Upper lobe of left lung (tissue), 6 donors: ENCODE measurements around the gene LTBP2. TPM values are rescaled to one million over a fixed set of nuclear protein-coding genes. Genes with fewer than 3 reads are reported as not detected.

Experiments
- ATAC-seq, 2 donors: fragments of 200-7000 bp; cut with Tn5 transposase; one replicate each; pipeline ENCODE4 v1.9.1; 2022; ENCODE audit warnings: mild to moderate bottlenecking in 2 of 2, moderate library complexity in 2 of 2; ENCODE audit not compliant: low FRiP score in 2 of 2
- DNase-seq, 2 donors: peaks; one replicate each; pipeline ENCODE4 v3.0.0-alpha.2; 2019 to 2020
- H3K27ac ChIP-seq, 4 donors: fragments of 200-600 bp; sonication (generic); one replicate each; pipeline ENCODE4 v1.5.1; 2016 to 2019
- H3K27me3 ChIP-seq, 4 donors: fragments of 200-600 bp; sonication (generic); one replicate each; pipeline ENCODE4 v1.5.1; 2017 to 2019
- H3K36me3 ChIP-seq, 4 donors: fragments of 200-600 bp; sonication (generic); one replicate each; pipeline ENCODE4 v1.5.1; 2016 to 2019
- H3K4me1 ChIP-seq, 4 donors: fragments of 200-600 bp; sonication (generic); one replicate each; pipeline ENCODE4 v1.5.1; 2018 to 2019
- H3K4me3 ChIP-seq, 4 donors: fragments of 200-600 bp; sonication (generic); one replicate each; pipeline ENCODE4 v1.5.1; 2017 to 2019; ENCODE audit warnings: mild to moderate bottlenecking in 2 of 4, moderate library complexity in 1 of 4
- H3K9me3 ChIP-seq, 4 donors: fragments of 200-600 bp; sonication (generic); one replicate each; pipeline ENCODE4 v1.5.1; 2018 to 2019
- EP300 ChIP-seq, 4 donors: sonication (generic); formaldehyde crosslinking; IDR thresholded peaks; one replicate each; pipeline ENCODE4 v1.5.1; 2017; ENCODE audit warnings: antibody characterized with exemption in 4 of 4, control low read depth in 2 of 4
- POLR2A ChIP-seq, 4 donors: fragments of 450-650 bp; IDR thresholded peaks; one replicate each; pipeline ENCODE4 v1.5.1; 2016 to 2017; ENCODE audit warnings: antibody characterized with exemption in 4 of 4, mild to moderate bottlenecking in 2 of 4
- POLR2AphosphoS5 ChIP-seq, 2 donors: sonication (generic); formaldehyde crosslinking; IDR thresholded peaks; one replicate each; pipeline ENCODE4 v1.5.1; 2017; ENCODE audit warnings: antibody characterized with exemption in 2 of 2
- WGBS, 2 donors: methylation state at CpG; one replicate each; pipeline ENCODE4 v1.1.5; 2017 to 2018; 5-methylcytosine and 5-hydroxymethylcytosine counted together
- total RNA-seq, 6 donors: library from RNA; depleted of rRNA in 4 of 6; stranded (reverse); fragments of >200 nt in 4 of 6; gene quantifications; one replicate each; pipeline versions ENCODE4 v1.1.0 to v1.2.1, GENCODE V29; 2016 to 2021
- TF ChIP-seq, protein P1 (sequence below), 6 experiments: fragments of 450-650 bp in 4 of 6; fragments of 200-600 bp in 2 of 6; sonication (generic) in 2 of 6; IDR thresholded peaks; one replicate each; pipeline ENCODE4 v1.5.1; 2016 to 2019; ENCODE audit warnings: antibody characterized with exemption in 6 of 6
- donor health status: DM: no; HTN: no; CAD: no; lungs with moderate emphysema.
- donor health status: DM: no; HTN: yes; CAD: no; lungs with severe emphysema.

Gene LTBP2
- total RNA-seq, 6 donors from 2014 or later, result 19.7 to 136 (median 77.6) TPM

DNA sequence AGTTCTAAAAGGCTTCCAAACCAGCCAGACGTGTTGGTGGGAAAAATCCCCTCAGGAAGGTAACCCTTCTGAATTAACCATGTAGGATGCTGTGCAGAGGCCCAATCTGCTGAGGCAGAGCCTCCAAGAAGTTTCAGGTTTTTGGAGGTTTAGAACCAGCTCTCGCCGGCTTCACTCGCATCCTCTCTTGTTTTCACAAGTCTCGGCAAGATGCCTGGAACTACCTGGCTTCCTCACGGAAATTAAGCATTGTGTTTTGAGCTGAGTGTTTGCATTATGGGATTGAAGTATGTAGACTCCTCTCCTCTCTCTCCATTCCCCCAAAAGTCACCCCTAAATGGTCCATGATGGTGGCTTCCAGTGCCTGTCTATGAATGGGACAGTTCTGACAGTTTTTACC, 20.6 kb downstream of the LTBP2 start:
- Histone ChIP-seq H3K4me3 (no peak overlapping the region), H3K27ac (peak overlapping the region in 3 of 4 donors; percentile 2 to 35 (median 10)), H3K4me1 (peaks cover 29 to 51% (median 47%) of the 10 kb centered on the region in 4 donors), H3K36me3 (no peaks in the 10 kb centered on the region), H3K27me3 (no peaks in the 10 kb centered on the region), H3K9me3 (no peaks in the 10 kb centered on the region)
- DNase-seq, result no peak
- TF ChIP-seq EP300 (IDR thresholded peaks at IDR 0.05) (no peak), POLR2AphosphoS5 (IDR thresholded peaks at IDR 0.05) (no peak), POLR2A (IDR thresholded peaks at IDR 0.05) (no peak)
- TF ChIP-seq, protein P1, sequence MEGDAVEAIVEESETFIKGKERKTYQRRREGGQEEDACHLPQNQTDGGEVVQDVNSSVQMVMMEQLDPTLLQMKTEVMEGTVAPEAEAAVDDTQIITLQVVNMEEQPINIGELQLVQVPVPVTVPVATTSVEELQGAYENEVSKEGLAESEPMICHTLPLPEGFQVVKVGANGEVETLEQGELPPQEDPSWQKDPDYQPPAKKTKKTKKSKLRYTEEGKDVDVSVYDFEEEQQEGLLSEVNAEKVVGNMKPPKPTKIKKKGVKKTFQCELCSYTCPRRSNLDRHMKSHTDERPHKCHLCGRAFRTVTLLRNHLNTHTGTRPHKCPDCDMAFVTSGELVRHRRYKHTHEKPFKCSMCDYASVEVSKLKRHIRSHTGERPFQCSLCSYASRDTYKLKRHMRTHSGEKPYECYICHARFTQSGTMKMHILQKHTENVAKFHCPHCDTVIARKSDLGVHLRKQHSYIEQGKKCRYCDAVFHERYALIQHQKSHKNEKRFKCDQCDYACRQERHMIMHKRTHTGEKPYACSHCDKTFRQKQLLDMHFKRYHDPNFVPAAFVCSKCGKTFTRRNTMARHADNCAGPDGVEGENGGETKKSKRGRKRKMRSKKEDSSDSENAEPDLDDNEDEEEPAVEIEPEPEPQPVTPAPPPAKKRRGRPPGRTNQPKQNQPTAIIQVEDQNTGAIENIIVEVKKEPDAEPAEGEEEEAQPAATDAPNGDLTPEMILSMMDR (IDR thresholded peaks at IDR 0.05), result no peak
- WGBS, 2 donors, result 44 to 70% methylated on average over 6 of the region's 6 CpGs
- ATAC-seq, result no peak

DNA sequence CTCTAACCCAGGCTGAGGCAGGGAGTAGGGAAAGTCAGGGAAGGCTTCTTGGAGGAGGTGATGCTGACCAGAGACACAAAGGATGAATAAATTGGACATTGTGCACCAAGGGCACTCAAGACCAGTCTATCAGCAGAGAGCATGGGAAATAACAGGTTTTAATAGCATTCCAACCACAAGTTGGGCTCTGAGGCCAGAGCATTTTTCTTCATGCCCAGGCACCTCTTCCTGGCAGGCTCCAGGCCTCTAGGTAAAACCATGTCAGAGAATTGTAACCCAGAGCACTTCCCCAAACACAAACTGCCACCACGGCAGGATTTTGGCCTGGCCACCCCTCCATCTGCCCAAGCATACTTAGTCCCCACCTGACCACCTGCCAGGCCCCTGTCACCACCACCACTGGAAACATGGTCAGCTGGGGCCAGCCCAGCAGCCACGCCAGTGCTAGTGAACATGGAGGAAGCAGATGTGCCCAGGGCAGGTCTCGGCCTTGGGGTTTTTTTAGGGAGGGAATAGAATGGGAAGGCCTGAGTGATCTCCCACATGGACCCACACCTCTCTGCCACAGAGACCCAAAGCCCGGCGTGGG, 22.7 kb downstream of the LTBP2 start:
- Histone ChIP-seq H3K27ac (no peak overlapping the region), H3K9me3 (no peaks in the 10 kb centered on the region), H3K4me3 (no peak overlapping the region), H3K36me3 (no peaks in the 10 kb centered on the region), H3K4me1 (peaks cover 14 to 39% (median 27%) of the 10 kb centered on the region in 4 donors), H3K27me3 (no peaks in the 10 kb centered on the region)
- no peak for DNase-seq
- TF ChIP-seq POLR2AphosphoS5 (IDR thresholded peaks at IDR 0.05) (no peak), POLR2A (IDR thresholded peaks at IDR 0.05) (no peak), EP300 (IDR thresholded peaks at IDR 0.05) (no peak)
- TF ChIP-seq, protein P1 (IDR thresholded peaks at IDR 0.05), result no peak
- WGBS, 2 donors, result 66 to 84% methylated on average over 3 to 5 of the region's 5 CpGs
- ATAC-seq, result no peak

DNA sequence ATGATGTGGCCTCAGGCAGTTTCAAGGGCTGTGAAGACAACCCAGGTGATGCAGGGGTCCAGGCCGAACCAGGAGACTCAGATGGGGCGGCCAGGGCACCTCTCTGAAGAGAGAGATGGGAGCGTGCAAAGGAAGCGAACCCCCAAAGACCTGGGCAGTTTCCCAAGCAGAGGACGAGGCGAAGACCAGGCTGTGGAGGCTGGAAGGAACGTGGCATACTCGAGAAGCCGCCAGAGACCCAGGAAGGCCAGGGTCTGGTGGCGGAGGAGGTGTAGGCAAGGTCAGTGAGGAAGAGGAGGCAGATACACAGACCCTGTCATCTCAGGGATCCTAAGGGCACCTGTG, 24.7 kb downstream of the LTBP2 start:
- H3K27me3 ChIP-seq, result no peaks in the 10 kb centered on the region
- H3K4me1 ChIP-seq, result peaks cover 14 to 26% (median 19%) of the 10 kb centered on the region in 4 donors
- no peaks in the 10 kb centered on the region for H3K36me3 ChIP-seq
- no peaks in the 10 kb centered on the region for H3K9me3 ChIP-seq
- no peak for ATAC-seq
- WGBS, 2 donors, result 89 to 95% methylated on average over 10 of the region's 10 CpGs
- TF ChIP-seq POLR2AphosphoS5 (IDR thresholded peaks at IDR 0.05) (no peak), EP300 (IDR thresholded peaks at IDR 0.05) (no peak), POLR2A (IDR thresholded peaks at IDR 0.05) (no peak)
- no peak for DNase-seq
- no peak overlapping the region for H3K4me3 ChIP-seq
- no peak overlapping the region for H3K27ac ChIP-seq

DNA sequence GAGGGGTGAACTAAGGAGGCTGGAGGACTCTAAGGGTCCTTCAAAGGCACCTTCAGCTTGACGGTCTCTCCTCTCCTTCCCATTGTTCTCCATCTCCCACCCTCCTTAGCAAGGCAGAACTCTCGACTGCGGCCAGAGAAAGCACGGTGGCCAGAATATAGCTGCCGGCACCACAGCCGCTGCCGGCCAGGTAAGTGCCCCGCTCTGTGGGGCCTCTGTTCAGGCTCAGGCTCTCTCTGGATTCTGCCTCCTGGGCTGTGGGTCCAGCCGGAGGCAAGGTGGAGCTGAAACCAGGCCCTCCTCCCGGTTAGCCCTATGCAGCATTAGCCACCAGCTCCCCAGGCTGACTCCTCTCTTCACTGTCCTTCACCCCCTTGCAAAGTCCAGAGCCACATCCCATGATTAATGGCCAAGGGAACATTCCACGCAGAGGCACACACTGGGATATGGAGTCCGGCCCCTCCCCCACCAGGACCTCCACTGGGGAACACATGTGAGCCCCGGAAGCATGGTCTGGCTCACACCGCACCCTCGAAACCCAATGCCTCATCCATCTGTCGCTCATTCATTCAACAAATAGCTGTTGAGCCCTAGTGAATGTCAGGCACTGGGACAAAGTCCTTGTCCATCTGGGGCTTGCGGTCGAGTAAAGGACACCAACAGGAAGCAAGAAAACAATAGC, 25.2 kb downstream of the LTBP2 start:
- no peak for DNase-seq
- TF ChIP-seq, protein P1 (IDR thresholded peaks at IDR 0.05), result no peak
- no peak for TF ChIP-seq EP300 (IDR thresholded peaks at IDR 0.05)
- no peak for TF ChIP-seq POLR2A (IDR thresholded peaks at IDR 0.05)
- no peak for TF ChIP-seq POLR2AphosphoS5 (IDR thresholded peaks at IDR 0.05)
- 87 to 94% methylated on average over 10 to 18 of the region's 18 CpGs for WGBS, 2 donors
- Histone ChIP-seq H3K4me1 (peaks cover 10 to 21% (median 16%) of the 10 kb centered on the region in 4 donors), H3K27ac (no peak overlapping the region), H3K27me3 (no peaks in the 10 kb centered on the region), H3K36me3 (no peaks in the 10 kb centered on the region), H3K4me3 (no peak overlapping the region), H3K9me3 (no peaks in the 10 kb centered on the region)
- ATAC-seq, result no peak

DNA sequence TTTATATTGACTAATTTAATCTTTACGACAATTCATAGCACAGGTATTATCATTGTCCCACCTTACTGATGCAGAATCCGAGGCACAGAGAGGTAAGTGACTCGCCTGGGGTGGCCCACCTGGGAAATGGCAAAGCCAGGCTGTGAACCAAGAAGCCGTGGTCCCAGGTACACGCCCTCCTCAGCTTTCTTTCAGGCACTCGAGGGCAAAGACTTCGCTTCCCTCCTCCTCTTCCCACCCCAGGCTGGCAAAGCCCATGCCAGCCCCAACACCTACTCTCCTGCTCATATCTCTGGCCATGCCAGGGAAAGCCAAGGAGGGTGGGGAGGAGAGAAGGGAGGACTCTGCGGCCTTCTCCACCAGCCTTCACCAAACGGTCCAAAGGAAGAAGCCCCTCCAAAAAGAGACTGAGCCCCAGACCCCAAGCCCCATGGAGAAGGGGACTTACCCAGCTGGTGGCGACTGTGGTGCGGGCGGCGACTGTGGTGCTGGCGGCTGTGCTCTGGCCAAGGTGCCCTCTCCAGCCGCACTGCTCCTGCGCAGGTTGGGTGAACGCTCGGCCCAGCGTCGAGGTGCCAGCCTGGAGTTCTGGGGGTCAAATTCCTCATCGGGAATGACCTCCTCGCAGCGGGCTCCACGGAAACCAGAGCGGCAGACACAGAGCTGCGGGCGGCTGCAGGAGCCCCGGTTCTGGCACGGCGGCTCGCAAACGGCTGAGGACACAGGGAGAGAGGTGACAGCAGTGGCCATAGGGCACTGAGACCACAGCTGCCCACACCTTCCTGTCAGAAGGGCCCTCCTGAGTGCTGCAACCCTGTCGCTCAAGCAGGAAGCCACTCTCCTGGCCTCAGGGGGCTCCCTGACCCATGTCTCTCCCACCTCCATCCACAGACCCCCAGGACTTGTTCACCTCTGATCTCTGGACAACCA, 26.4 kb downstream of the LTBP2 start:
- no peak for TF ChIP-seq POLR2A (IDR thresholded peaks at IDR 0.05)
- TF ChIP-seq, protein P1 (IDR thresholded peaks at IDR 0.05), result no peak
- no peak for TF ChIP-seq POLR2AphosphoS5 (IDR thresholded peaks at IDR 0.05)
- TF ChIP-seq EP300 (IDR thresholded peaks at IDR 0.05), result no peak
- 92 to 94% methylated on average over 13 to 33 of the region's 33 CpGs for WGBS, 2 donors
- Histone ChIP-seq H3K9me3 (no peaks in the 10 kb centered on the region), H3K4me1 (peaks cover 10 to 17% (median 10%) of the 10 kb centered on the region in 4 donors), H3K27ac (peak overlapping the region in 3 of 4 donors; percentile 2 to 54 (median 44)), H3K27me3 (no peaks in the 10 kb centered on the region), H3K4me3 (no peak overlapping the region), H3K36me3 (no peaks in the 10 kb centered on the region)
- ATAC-seq (no peak), DNase-seq (no peak)
